Measurements from ENCODE around the gene NAV2.

DNA sequence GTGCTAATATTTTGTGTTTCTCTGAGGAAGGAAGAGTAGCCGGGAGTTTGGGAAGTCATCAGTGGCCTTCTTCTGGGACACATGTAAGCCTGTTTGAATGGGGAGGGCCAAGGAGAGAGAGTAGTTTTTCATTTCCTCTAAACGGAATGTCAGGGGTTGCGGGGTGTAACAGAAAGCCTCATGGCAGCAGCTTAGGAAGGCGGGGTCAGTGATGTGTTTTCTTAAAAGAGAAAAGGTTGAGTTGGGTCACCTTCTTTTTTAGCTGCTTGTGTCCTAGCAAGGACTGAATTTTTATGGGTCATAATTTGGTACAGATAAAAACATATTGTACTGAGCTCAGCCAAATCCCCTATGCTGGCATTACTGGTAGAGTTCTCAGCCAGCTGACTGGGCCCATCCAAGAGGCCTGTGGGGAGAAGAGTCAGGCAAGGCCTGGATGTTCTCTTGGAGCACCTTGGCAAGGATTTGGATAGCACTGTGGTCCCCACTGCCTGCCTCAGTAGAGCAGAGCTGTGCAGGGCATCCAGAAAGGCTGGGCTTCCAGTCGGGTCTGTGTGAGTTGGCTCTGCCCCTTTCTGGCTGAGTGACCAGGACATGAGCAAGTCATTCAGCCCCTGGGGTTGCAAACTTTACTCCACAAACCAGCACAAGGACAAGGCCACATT lies 29.4 kb upstream of the NAV2 start:
- TF ChIP-seq, protein P1, sequence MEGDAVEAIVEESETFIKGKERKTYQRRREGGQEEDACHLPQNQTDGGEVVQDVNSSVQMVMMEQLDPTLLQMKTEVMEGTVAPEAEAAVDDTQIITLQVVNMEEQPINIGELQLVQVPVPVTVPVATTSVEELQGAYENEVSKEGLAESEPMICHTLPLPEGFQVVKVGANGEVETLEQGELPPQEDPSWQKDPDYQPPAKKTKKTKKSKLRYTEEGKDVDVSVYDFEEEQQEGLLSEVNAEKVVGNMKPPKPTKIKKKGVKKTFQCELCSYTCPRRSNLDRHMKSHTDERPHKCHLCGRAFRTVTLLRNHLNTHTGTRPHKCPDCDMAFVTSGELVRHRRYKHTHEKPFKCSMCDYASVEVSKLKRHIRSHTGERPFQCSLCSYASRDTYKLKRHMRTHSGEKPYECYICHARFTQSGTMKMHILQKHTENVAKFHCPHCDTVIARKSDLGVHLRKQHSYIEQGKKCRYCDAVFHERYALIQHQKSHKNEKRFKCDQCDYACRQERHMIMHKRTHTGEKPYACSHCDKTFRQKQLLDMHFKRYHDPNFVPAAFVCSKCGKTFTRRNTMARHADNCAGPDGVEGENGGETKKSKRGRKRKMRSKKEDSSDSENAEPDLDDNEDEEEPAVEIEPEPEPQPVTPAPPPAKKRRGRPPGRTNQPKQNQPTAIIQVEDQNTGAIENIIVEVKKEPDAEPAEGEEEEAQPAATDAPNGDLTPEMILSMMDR (IDR thresholded peaks at IDR 0.05; ENCODE audit: low read length) = no peak
- no peak for TF ChIP-seq EZH2 (optimal IDR thresholded peaks at IDR 0.05; ENCODE audit: low read depth, low read length)
- no peak for TF ChIP-seq EZH2phosphoT487 (IDR thresholded peaks at IDR 0.05; ENCODE audit: low read length)
